HepG2 (cell line): Measurements from ENCODE around the gene SYVN1. TPM values are rescaled to one million over a fixed set of nuclear protein-coding genes. Genes with fewer than 3 reads are reported as not detected.

Source experiments
- ERF ChIP-seq: IDR thresholded peaks from 2 replicates; pipeline ENCODE4 v1.6.1; 2018; ENCODE audit warnings: missing biosample characterization, missing genetic modification reagents
- GATAD2A ChIP-seq: IDR thresholded peaks from 2 replicates; pipeline ENCODE4 v1.6.1; 2016
- HIC2 ChIP-seq: sonication (generic); formaldehyde crosslinking; IDR thresholded peaks from 2 replicates; pipeline ENCODE4 v1.9.0; 2022; ENCODE audit warnings: low read depth, missing genetic modification reagents
- HNF1B ChIP-seq: sonication (generic); formaldehyde crosslinking; IDR thresholded peaks from 2 replicates; pipeline ENCODE4 v1.5.1; 2020; ENCODE audit warnings: mild to moderate bottlenecking, moderate library complexity, missing genetic modification reagents
- MIER3 ChIP-seq: IDR thresholded peaks from 2 replicates; pipeline ENCODE4 v1.6.1; 2016; ENCODE audit warnings: missing compliant biosample characterization, borderline replicate concordance
- NR0B2 ChIP-seq: sonication (generic); formaldehyde crosslinking; IDR thresholded peaks from 2 replicates; pipeline ENCODE4 v1.4.0; 2020; ENCODE audit warnings: mild to moderate bottlenecking, missing genetic modification reagents
- RELA ChIP-seq: sonication (generic); formaldehyde crosslinking; IDR thresholded peaks from 2 replicates; pipeline ENCODE4 v1.4.0; 2020; ENCODE audit warnings: missing genetic modification reagents
- SMAD1 ChIP-seq: sonication (generic); formaldehyde crosslinking; IDR thresholded peaks from 2 replicates; pipeline ENCODE4 v1.4.0; 2020; ENCODE audit warnings: missing genetic modification reagents, low read depth, mild to moderate bottlenecking, borderline replicate concordance
- THAP9 ChIP-seq: sonication (generic); formaldehyde crosslinking; IDR thresholded peaks from 2 replicates; pipeline ENCODE4; 2020; ENCODE audit warnings: missing genetic modification reagents, mild to moderate bottlenecking, borderline replicate concordance
- UBTF ChIP-seq: sonication (generic); formaldehyde crosslinking; IDR thresholded peaks from 2 replicates; pipeline ENCODE4 v1.4.0; 2020; ENCODE audit warnings: mild to moderate bottlenecking, missing genetic modification reagents
- ZBTB7A ChIP-seq: sonication (generic); formaldehyde crosslinking; IDR thresholded peaks from 2 replicates; pipeline ENCODE4 v1.8.0; 2022; ENCODE audit warnings: mild to moderate bottlenecking, missing genetic modification reagents
- ZNF224 ChIP-seq: sonication (generic); formaldehyde crosslinking; IDR thresholded peaks from 2 replicates; pipeline ENCODE4 v1.5.0; 2020; ENCODE audit warnings: mild to moderate bottlenecking, missing genetic modification reagents
- ZNF343 ChIP-seq: sonication (generic); formaldehyde crosslinking; IDR thresholded peaks from 2 replicates; pipeline ENCODE4 v1.4.0; 2020; ENCODE audit warnings: mild to moderate bottlenecking, missing genetic modification reagents
- ZNF775 ChIP-seq: sonication (generic); formaldehyde crosslinking; IDR thresholded peaks from 2 replicates; pipeline ENCODE4 v1.4.0; 2020; ENCODE audit warnings: missing genetic modification reagents, mild to moderate bottlenecking, moderate library complexity, borderline replicate concordance
- polyA plus RNA-seq, 8 experiments: library from polyadenylated mRNA; depleted of rRNA in 3 of 8; stranded (reverse) in 7 of 8; unstranded in 1 of 8; fragments of >200 nt; fragmentation: Illumina TruSeq in 4 of 8; extraction: Trizol in 4 of 8; gene quantifications; 2 replicates each; pipeline versions ENCODE4 v1.2.1 to v1.2.3, GENCODE V29; 2011 to 2016; ENCODE audit warnings: low read depth in 4 of 8, missing spikeins in 1 of 8, mixed read lengths in 1 of 8; ENCODE audit not compliant: insufficient read depth in 1 of 8
- total RNA-seq, 5 experiments: library from RNA; depleted of rRNA; stranded (reverse); fragments of >200 nt; fragmentation: Illumina TruSeq; extraction: Trizol; gene quantifications; 2 replicates each; pipeline ENCODE4 v1.2.3, GENCODE V29; 2016; ENCODE audit warnings: low read depth in 1 of 5

SYVN1 gene
- total and polyA plus RNA-seq, 2 of the 13 experiments (the other 11 are each of a cell fraction or from before 2014, with no cell fraction given): 10.3 to 22.5 TPM

GRCh38 chr11:65112546-65113360 lies 21.6 kb downstream of the SYVN1 start (continued):
- TF ChIP-seq HIC2 (CRISPR knock-in tag): peak; percentile 49; the same call in 1 of the 2 replicates
- no peak for TF ChIP-seq THAP9
- TF ChIP-seq HNF1B (CRISPR knock-in tag): peak; percentile 29; the same call in 1 of the 2 replicates
- peak; percentile 77; the same call in 1 of the 2 replicates for TF ChIP-seq UBTF (CRISPR knock-in tag)
- TF ChIP-seq MIER3 (CRISPR knock-in tag): no peak
- TF ChIP-seq ERF: peak; percentile 51; the same call in 1 of the 2 replicates
- no peak for TF ChIP-seq ZNF343
- 0 out of 2 replicates have a peak, but pooled peaks have one; percentile 42 for TF ChIP-seq RELA
- TF ChIP-seq GATAD2A: peak; percentile 75
- TF ChIP-seq ZNF224: 0 out of 2 replicates have a peak, but pooled peaks have one; percentile 25
- peak; percentile 78; the same call in 1 of the 2 replicates for TF ChIP-seq NR0B2
- no peak for TF ChIP-seq ZBTB7A
- TF ChIP-seq ZNF775 (CRISPR knock-in tag): no peak
- no peak for TF ChIP-seq SMAD1 (CRISPR knock-in tag)
